Measurements from ENCODE around the gene CACNA1H.

GRCh38 chr16:1116693-1117077, 36.2 kb upstream of the CACNA1H start:
- TF ChIP-seq RAD21 (IDR thresholded peaks at IDR 0.05; ENCODE audit: low read length) (no peak), POLR2A (IDR thresholded peaks at IDR 0.05; ENCODE audit: low read depth, low read length) (no peak), CHD1 (IDR thresholded peaks at IDR 0.05; ENCODE audit: low read depth, low read length) (no peak), RFX5 (IDR thresholded peaks at IDR 0.05; ENCODE audit: low read depth, low read length) (no peak), CEBPB (IDR thresholded peaks at IDR 0.05; ENCODE audit: low read depth, low read length) (no peak), BHLHE40 (IDR thresholded peaks at IDR 0.05; ENCODE audit: low read depth, low read length) (no peak), RCOR1 (IDR thresholded peaks at IDR 0.05; ENCODE audit: insufficient replicate concordance, low read length) (no peak)
- TF ChIP-seq, protein P1, sequence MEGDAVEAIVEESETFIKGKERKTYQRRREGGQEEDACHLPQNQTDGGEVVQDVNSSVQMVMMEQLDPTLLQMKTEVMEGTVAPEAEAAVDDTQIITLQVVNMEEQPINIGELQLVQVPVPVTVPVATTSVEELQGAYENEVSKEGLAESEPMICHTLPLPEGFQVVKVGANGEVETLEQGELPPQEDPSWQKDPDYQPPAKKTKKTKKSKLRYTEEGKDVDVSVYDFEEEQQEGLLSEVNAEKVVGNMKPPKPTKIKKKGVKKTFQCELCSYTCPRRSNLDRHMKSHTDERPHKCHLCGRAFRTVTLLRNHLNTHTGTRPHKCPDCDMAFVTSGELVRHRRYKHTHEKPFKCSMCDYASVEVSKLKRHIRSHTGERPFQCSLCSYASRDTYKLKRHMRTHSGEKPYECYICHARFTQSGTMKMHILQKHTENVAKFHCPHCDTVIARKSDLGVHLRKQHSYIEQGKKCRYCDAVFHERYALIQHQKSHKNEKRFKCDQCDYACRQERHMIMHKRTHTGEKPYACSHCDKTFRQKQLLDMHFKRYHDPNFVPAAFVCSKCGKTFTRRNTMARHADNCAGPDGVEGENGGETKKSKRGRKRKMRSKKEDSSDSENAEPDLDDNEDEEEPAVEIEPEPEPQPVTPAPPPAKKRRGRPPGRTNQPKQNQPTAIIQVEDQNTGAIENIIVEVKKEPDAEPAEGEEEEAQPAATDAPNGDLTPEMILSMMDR (conservative IDR thresholded peaks at IDR 0.05; ENCODE audit: low read depth, low read length), result no peak
- TF ChIP-seq, protein P2, sequence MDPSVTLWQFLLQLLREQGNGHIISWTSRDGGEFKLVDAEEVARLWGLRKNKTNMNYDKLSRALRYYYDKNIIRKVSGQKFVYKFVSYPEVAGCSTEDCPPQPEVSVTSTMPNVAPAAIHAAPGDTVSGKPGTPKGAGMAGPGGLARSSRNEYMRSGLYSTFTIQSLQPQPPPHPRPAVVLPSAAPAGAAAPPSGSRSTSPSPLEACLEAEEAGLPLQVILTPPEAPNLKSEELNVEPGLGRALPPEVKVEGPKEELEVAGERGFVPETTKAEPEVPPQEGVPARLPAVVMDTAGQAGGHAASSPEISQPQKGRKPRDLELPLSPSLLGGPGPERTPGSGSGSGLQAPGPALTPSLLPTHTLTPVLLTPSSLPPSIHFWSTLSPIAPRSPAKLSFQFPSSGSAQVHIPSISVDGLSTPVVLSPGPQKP (IDR thresholded peaks at IDR 0.05; ENCODE audit: borderline replicate concordance, low read depth, low read length), result no peak
- TF ChIP-seq, protein P3, sequence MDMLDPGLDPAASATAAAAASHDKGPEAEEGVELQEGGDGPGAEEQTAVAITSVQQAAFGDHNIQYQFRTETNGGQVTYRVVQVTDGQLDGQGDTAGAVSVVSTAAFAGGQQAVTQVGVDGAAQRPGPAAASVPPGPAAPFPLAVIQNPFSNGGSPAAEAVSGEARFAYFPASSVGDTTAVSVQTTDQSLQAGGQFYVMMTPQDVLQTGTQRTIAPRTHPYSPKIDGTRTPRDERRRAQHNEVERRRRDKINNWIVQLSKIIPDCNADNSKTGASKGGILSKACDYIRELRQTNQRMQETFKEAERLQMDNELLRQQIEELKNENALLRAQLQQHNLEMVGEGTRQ (IDR thresholded peaks at IDR 0.05; ENCODE audit: low read depth, low read length), result no peak
